GM18909 (cell line): ENCODE data around the gene FOXP1.

ENCODE experiments used
- ATAC-seq: cut with Tn5 transposase; IDR thresholded peaks from one replicate; pipeline ENCODE4 v1.9.1; 2021; ENCODE audit warnings: mild to moderate bottlenecking; ENCODE audit not compliant: unreplicated experiment, poor library complexity

The FOXP1 gene

DNA sequence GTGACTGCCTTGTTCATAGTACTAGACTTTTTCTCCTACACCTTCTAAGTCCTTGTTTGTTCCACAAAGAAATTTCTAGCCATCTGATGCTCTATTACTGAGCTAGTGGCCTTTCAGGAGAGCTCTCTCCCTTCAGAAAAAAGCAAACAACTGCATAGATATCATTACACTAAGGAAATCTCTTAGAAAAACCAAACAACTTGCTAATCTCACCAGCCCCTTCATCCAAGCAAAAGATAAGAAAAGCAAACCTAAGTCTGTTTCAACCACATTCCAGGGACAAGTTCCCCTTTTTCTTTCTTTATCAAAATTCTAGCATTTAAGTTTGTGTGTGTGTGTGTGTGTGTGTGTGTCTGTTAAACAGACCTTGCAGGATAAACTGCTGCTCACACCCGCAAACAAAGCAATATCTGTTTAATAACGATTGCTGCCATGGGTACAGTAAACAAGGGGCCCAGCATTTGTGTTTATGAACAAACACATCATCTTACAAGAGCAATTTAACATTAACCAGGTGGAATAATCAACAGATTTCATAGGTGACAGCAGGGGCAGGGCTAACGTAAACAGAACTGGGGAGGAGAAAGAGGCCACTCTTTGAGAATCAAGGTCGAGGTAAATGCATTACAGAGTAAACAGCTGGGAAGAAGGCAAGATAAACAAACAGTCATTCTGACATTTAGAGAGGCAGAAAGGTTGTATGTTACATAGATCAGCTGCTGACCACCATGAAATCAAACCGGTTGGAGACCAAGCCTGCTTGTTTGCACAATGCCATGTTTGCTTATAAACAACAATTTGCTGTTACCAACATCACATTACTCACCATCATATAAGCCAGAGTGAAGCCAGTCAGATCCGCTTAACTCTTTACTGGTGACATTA is 375.1 kb downstream of the FOXP1 start:
- no peak for ATAC-seq

- no peak for ATAC-seq
These were observed 375.9 kb downstream of the FOXP1 start for GRCh38 chr3:71207632-71208031.

- ATAC-seq = no peak
These were observed 377.0 kb downstream of the FOXP1 start for GRCh38 chr3:71206305-71207165.

DNA sequence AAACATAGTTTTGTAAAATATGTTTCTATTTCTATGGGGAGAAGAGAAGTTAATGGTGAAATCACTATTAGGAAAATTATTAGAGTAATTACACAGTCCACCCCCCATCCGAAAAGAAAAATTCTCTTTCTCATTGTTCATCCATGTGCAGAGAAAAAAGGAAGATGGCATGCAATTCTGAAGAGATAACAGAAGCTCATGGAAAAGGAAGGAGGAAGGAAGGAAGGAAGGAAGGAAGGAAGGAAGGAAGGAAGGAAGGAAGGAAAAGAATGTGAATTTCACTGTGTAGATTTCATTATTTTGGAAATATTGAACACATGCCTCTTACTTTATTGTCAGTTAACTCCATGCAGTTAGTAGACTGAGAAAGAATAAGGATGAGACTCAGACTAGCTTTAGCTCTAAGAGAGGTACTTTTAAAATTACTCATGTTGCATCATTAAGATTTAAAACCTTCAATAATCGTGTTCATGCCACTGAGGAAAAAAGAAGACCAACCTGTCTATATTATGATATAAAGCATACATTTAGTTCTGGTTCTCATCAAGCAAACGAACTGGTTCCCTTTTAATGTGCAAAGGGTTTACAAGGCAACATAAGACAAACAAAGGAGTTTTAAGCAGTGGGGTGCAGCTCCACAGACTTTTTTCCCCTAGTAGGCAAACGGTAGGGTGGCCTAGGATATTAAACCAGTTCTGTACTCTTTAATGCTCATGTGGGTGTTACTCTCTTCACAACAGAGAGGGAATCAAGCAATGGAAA is 379.6 kb downstream of the FOXP1 start:
- no peak for ATAC-seq

DNA sequence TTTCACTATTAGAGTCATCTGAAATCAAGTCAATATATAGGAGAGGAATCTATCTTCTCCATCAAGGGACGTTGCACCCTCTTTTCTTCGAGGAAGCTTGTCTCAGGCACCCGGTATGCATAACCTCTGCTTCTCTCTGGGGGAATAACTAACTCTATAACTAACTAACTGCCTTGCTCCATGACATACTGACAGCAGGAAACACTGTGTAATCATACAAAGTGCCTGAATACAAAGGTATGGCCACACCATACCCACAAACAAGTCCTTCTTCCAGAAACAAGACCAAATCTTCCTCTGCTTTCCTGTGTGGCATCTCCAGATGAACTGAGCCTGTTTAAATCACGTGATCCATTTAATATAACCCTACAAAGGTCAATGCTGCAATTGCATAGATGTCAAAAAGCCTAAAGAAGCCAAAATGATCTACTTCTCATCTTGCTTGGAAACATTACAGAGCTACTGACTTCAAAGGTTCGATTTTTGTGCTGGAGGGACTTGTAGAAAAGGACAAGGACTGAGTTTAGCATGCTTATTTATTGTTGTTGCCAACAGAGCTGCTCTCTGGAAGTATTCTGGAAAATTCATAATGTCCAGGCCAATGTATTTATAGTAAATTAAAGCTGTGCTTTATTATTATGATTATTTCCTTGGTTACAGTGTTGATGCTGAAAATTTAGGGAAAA is 380.5 kb downstream of the FOXP1 start:
- no peak for ATAC-seq

- ATAC-seq = no peak
These were observed 381.6 kb downstream of the FOXP1 start for GRCh38 chr3:71201939-71202338.

DNA sequence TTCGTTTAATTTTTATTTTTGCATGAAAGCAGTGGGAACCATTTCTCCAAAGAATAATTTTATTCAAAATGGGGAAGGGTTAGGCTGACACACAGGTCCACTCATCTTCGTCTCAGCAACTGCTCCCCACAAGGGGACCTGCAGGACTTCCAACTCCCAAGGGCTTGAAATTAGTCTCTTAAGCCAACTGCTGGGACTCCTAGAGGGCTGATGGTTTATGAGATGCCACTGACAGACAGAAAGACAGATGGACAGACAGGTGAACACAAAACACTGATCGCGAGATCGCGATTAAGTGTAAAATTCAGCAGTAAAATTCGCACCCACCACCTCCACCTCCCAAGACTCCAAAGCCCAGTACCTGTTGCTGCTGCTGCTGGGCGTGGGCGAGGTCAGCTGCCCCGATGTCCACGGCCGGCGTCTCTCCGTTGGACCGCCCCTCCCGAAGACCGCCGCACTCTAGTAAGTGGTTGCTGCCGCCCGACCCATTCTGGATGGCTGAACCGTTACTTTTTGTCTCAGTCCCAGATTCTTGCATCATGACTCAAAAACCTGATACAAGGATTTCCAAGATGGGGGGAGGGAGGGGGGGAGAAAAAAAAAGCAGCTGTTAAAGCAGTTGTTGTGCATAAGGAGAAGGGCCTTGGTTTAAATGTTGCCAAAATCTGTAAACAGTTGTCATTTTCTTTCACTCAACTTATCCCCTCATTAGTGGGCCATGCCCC is 385.5 kb downstream of the FOXP1 start:
- no peak for ATAC-seq

GRCh38 chr3:71195492-71195891 is 388.0 kb downstream of the FOXP1 start:
- ATAC-seq = no peak

DNA sequence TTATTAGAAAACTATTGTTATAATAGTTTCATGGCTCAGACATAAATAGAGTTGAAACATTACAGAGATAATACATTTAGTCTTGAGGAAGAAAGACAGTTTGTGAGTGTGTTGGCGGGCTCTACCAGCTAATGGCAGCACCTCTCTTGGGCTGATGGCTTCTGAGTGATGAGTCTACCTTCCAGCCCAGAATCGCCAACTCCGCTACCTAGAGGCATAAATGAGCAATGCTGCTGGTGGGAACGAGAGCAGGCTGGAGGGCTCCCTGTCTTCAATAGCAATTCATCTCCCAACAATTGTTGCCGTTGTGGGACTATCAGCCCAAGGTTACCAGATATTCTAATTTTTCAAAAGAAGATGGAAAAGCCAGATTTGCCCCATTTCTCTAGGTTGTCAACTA is 388.7 kb downstream of the FOXP1 start:
- no peak for ATAC-seq

- ATAC-seq = no peak
These were observed 392.5 kb downstream of the FOXP1 start for GRCh38 chr3:71191031-71191482.

DNA sequence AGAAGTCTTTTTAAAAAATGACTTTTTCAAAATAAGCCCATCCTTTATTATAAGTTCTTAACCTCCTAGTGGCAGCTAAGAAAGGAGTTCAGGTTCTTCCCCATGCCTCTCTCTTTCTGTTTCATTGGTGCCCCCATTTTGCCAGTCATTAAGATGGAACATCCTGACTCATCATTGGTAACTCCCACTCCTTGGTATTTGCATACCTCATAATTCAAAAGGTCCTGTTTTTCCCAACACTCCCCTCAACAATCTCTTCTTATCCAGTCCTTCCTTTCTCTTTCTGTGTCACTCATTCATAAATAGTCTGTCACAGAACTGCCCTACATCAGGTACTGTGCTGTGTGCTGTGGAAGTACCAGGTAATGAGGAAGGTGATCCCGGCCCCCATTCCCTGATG is 394.0 kb downstream of the FOXP1 start:
- no peak for ATAC-seq

DNA sequence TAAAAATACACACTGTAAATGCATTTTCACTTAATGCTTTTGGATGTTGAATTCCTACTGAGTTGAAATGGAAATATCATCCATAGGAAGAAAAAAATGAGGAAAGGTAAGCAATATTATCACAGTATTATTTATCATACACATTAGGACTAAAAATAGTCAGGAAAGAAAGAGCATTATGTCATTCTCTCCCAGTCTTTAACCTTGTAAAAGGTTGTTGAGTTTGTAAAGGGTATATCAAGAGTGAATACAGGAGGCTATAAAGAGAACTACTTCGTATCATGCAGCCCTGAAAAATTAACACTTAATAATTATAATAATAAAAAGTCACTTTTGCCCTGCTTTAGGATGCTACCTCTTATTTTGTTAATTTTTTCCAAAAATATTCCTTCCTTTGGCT is 395.8 kb downstream of the FOXP1 start:
- no peak for ATAC-seq

DNA sequence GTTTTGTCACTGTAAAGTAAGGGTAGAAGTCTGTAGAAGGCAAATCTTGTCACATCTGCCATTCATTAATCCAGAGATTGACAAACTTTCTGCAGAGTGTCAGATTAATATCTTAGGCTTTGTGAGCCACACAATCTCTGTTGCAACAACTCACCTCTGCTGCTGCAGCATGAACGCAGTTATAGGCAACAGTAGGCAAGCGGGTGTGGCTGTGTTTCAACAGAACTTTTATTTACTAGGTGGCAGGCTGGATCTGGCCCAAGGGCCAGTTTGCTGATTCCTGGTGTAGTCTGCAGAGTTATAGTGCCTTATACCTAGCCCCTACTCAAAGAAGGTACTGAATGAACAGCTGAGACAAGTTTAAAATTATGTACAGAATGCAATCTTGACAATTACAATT is 396.7 kb downstream of the FOXP1 start:
- no peak for ATAC-seq

- ATAC-seq = no peak
These were observed 397.6 kb downstream of the FOXP1 start for GRCh38 chr3:71185733-71186455.

GRCh38 chr3:71184252-71184651 is 399.3 kb downstream of the FOXP1 start:
- ATAC-seq = no peak

DNA sequence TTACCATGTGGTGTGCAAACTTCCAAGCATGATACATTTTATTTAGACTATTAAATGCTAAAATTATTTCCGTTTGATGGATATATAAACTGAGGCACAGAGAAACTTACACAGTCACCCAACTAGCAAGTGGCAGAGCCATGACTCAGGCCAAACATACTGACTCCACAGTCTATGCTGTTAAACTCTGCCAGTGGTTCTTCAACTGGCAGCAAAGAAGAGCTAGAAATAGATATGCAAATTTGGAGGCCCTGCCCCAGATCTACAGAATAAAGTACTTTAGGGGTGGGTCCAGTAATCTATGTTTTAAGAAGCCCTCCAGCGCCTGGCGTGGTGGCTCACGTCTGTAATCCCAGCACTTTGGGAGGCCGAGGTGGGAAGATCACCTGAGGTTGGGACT is 400.0 kb downstream of the FOXP1 start:
- no peak for ATAC-seq

DNA sequence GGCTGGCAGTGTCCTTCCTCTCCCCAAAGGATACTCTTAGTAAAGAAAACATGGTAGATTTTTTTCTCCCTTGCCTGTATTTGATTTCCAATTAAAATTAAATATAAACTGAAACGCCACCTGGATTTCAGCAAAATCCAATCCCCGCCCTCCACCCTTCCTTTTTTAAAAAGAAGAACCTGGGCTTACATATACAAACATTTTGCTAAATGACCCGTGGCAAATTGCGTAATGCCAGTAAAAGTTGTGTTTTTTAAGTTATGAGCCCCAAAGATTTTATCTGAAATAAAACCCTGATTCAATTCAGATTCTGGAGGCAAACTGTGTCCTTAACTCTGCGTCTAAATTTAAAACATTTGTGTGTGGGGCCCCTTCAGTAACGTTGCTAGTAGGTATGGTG is 403.0 kb downstream of the FOXP1 start:
- ATAC-seq = no peak

- no peak for ATAC-seq
These were observed 406.2 kb downstream of the FOXP1 start for GRCh38 chr3:71177375-71177774.

DNA sequence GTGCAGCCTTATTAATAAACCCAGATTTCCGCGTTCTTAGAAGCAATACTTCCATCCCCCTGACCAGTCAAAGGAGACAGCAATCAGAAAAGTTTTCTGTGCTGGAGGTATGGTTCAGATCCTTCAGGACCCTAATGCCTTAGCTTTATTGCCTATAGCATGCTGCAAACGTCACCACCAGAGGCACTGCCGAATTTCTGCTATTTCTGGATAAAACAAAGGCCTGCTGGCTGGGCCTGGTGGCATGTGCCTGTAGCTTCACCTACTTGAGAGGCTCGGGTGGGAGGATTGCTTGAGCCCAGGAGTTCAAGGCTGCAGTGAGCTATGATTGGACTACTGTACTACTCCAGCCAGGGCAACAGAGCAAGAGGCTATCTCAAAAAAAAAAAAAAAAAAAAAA is 407.2 kb downstream of the FOXP1 start:
- ATAC-seq = no peak
